GM23338 (cell line): ENCODE results near the gene NRIP3. TPM values are rescaled to one million over a fixed set of nuclear protein-coding genes. Genes with fewer than 3 reads are reported as not detected.
"Not testable (repeated sequence)": the region's sequence is repeated elsewhere in the genome, so short reads cannot be mapped to it uniquely, and the experiment has no call there.

Source experiments
- ATAC-seq: fragments of 200-7000 bp; cut with Tn5 transposase; 3 replicates; pipeline ENCODE4 v1.9.1; 2020
- DNase-seq: peaks from one replicate; pipeline ENCODE4 v3.0.0-alpha.2; 2015; ENCODE audit warnings: low spot score
- H2AFZ ChIP-seq: fragments of 200-600 bp; sonication (generic); 2 replicates; pipeline ENCODE4 v1.8.0; 2016; ENCODE audit warnings: antibody characterized with exemption, mild to moderate bottlenecking, moderate library complexity
- H3F3A ChIP-seq: fragments of 200-600 bp; sonication (generic); replicated peaks from 2 replicates; pipeline ENCODE4 v1.8.0; 2017; ENCODE audit warnings: antibody characterized with exemption, mixed run types, low read depth
- H3K27ac ChIP-seq: fragments of 200-600 bp; sonication (generic); 2 replicates; pipeline ENCODE4 v1.6.1; 2016; ENCODE audit warnings: low read depth
- H3K27me3 ChIP-seq: fragments of 200-600 bp; sonication (generic); 2 replicates; pipeline ENCODE4 v1.8.0; 2016; ENCODE audit warnings: mild to moderate bottlenecking, mixed run types, moderate library complexity; ENCODE audit not compliant: insufficient read depth
- H3K36me3 ChIP-seq: fragments of 200-600 bp; sonication (generic); 2 replicates; pipeline ENCODE4 v1.8.0; 2016; ENCODE audit warnings: mild to moderate bottlenecking; ENCODE audit not compliant: insufficient read depth
- H3K4me1 ChIP-seq: fragments of 200-600 bp; sonication (generic); 2 replicates; pipeline ENCODE4 v1.8.0; 2016; ENCODE audit warnings: mild to moderate bottlenecking, moderate library complexity; ENCODE audit not compliant: insufficient read depth
- H3K4me2 ChIP-seq: fragments of 200-600 bp; sonication (generic); 2 replicates; pipeline ENCODE4 v1.7.1; 2017; ENCODE audit warnings: mixed run types
- H3K4me3 ChIP-seq: fragments of 200-600 bp; sonication (generic); 2 replicates; pipeline ENCODE4 v1.6.1; 2016; ENCODE audit warnings: mixed run types
- H3K79me2 ChIP-seq: fragments of 200-600 bp; sonication (generic); replicated peaks from 2 replicates; pipeline ENCODE4 v1.8.0; 2017; ENCODE audit warnings: mild to moderate bottlenecking; ENCODE audit not compliant: insufficient read depth
- H3K9me2 ChIP-seq: fragments of 200-600 bp; sonication (generic); 2 replicates; pipeline ENCODE4 v1.8.0; 2017; ENCODE audit not compliant: insufficient read depth
- H4K20me1 ChIP-seq: fragments of 200-600 bp; sonication (generic); replicated peaks from 2 replicates; pipeline ENCODE4 v1.8.0; 2017; ENCODE audit warnings: mild to moderate bottlenecking; ENCODE audit not compliant: insufficient read depth
- H3K27ac Mint-ChIP-seq: 2 replicates; pipeline ENCODE4 v1.8.0; 2020; ENCODE audit warnings: inconsistent platforms, mild to moderate bottlenecking, moderate library complexity, mixed read lengths
- H3K27me3 Mint-ChIP-seq: 3 replicates; pipeline ENCODE4 v1.8.0; 2022; ENCODE audit warnings: low read depth, mild to moderate bottlenecking, moderate library complexity, mixed read lengths, inconsistent platforms; ENCODE audit not compliant: insufficient read depth, poor library complexity
- H3K36me3 Mint-ChIP-seq: 3 replicates; pipeline ENCODE4 v1.8.0; 2021; ENCODE audit warnings: low read depth, mild to moderate bottlenecking, inconsistent platforms, moderate library complexity, mixed read lengths
- H3K4me1 Mint-ChIP-seq: 3 replicates; pipeline ENCODE4 v1.8.0; 2020; ENCODE audit warnings: mild to moderate bottlenecking, inconsistent platforms, mixed read lengths
- H3K4me3 Mint-ChIP-seq: 3 replicates; pipeline ENCODE4 v1.8.0; 2021; ENCODE audit warnings: moderate library complexity, mild to moderate bottlenecking, inconsistent platforms, mixed read lengths
- H3K9me3 Mint-ChIP-seq: 3 replicates; pipeline ENCODE4 v1.8.0; 2020; ENCODE audit warnings: moderate library complexity, mild to moderate bottlenecking, inconsistent platforms, mixed read lengths
- CREB1 ChIP-seq: fragments of 250-450 bp; sonication (Bioruptor Pico); IDR thresholded peaks from 2 replicates; pipeline ENCODE4 v1.5.0; 2020; ENCODE audit warnings: low read depth, mild to moderate bottlenecking, moderate library complexity
- EZH2 ChIP-seq: fragments of 200-600 bp; sonication (generic); IDR thresholded peaks from one replicate; pipeline ENCODE4 v1.8.0; 2017; ENCODE audit warnings: antibody characterized with exemption, mild to moderate bottlenecking, low read depth; ENCODE audit not compliant: unreplicated experiment
- REST ChIP-seq: IDR thresholded peaks from one replicate; pipeline ENCODE4 v1.6.1; 2018; ENCODE audit warnings: antibody characterized with exemption; ENCODE audit not compliant: unreplicated experiment
- STAT1 ChIP-seq: IDR thresholded peaks from one replicate; pipeline ENCODE4 v1.6.1; 2016; ENCODE audit warnings: antibody characterized with exemption; ENCODE audit not compliant: unreplicated experiment
- ZNF114 ChIP-seq: fragments of 250-450 bp; sonication (Bioruptor Pico); IDR thresholded peaks from 2 replicates; pipeline ENCODE4 v1.5.0; 2020; ENCODE audit warnings: mild to moderate bottlenecking, moderate library complexity
- ZNF331 ChIP-seq: fragments of 250-450 bp; sonication (Bioruptor Pico); IDR thresholded peaks from 2 replicates; pipeline ENCODE4 v1.5.0; 2020; ENCODE audit warnings: low read depth, mild to moderate bottlenecking, moderate library complexity
- polyA plus RNA-seq: library from polyadenylated mRNA; unstranded; fragments of >200 nt; fragmentation: Nextera tagmentation; extraction: Ambion mirVana; gene quantifications from 2 replicates; pipeline ENCODE4 v1.2.1, GENCODE V29; 2016
- total RNA-seq: library from RNA; depleted of rRNA; stranded (reverse); fragments of >200 nt; shearing (Covaris generic); gene quantifications from 2 replicates; pipeline ENCODE4 v1.2.3, GENCODE V29; 2014

The NRIP3 gene
- total and polyA plus RNA-seq, 2 experiments from 2014 or later = 3.0 to 7.9 TPM

GRCh38 chr11:8988329-8989234, 15.2 kb downstream of the NRIP3 start (continued):
- no peak for TF ChIP-seq REST
- no peak for TF ChIP-seq STAT1
- no peak for TF ChIP-seq CREB1 (CRISPR knock-in tag)

- H3K4me1 ChIP-seq = no peaks in the 10 kb centered on the region
- no peaks in the 10 kb centered on the region for H3K79me2 ChIP-seq
- no peaks in the 10 kb centered on the region for H3F3A ChIP-seq
- no peaks in the 10 kb centered on the region for H3K9me3 Mint-ChIP-seq
- no peaks in the 10 kb centered on the region for H3K36me3 ChIP-seq
- DNase-seq = no peak
- H3K27ac ChIP-seq = no peak overlapping the region
- no peak for ATAC-seq
- H3K4me1 Mint-ChIP-seq = peaks cover 7% of the 10 kb centered on the region; the same call in 2 of the 3 replicates
- no peaks in the 10 kb centered on the region for H3K36me3 Mint-ChIP-seq
- no peak for TF ChIP-seq ZNF331 (CRISPR knock-in tag)
- TF ChIP-seq CREB1 (CRISPR knock-in tag) = no peak
- no peak for TF ChIP-seq ZNF114 (CRISPR knock-in tag)
- no peak for TF ChIP-seq EZH2
- TF ChIP-seq STAT1 = no peak
- no peak for TF ChIP-seq REST
- H3K4me2 ChIP-seq = no peak overlapping the region
- no peak overlapping the region for H3K4me3 Mint-ChIP-seq
- no peaks in the 10 kb centered on the region for H3K27me3 Mint-ChIP-seq
- no peak overlapping the region for H3K4me3 ChIP-seq
- H2AFZ ChIP-seq = no peak overlapping the region
- no peaks in the 10 kb centered on the region for H3K9me2 ChIP-seq
- H3K27me3 ChIP-seq = no peaks in the 10 kb centered on the region
- H4K20me1 ChIP-seq = no peaks in the 10 kb centered on the region
- no peak overlapping the region for H3K27ac Mint-ChIP-seq
Measured at GRCh38 chr11:8987446-8987845, 16.4 kb downstream of the NRIP3 start.

GRCh38 chr11:8986772-8987171, 17.0 kb downstream of the NRIP3 start:
- H3K27ac Mint-ChIP-seq, DNase-seq, H3K27ac ChIP-seq, H3K27me3 ChIP-seq, H3K9me2 ChIP-seq, H3K4me2 ChIP-seq, H3K36me3 ChIP-seq, H2AFZ ChIP-seq, H3K79me2 ChIP-seq, H3K4me3 ChIP-seq, H3K4me3 Mint-ChIP-seq, H4K20me1 ChIP-seq, H3K4me1 ChIP-seq, H3K9me3 Mint-ChIP-seq, H3K27me3 Mint-ChIP-seq, H3K36me3 Mint-ChIP-seq, H3K4me1 Mint-ChIP-seq, ATAC-seq, H3F3A ChIP-seq: not testable (repeated sequence)
